GM10248 (cell line): Measurements from ENCODE around the gene CTNNA3.

Experiments used
- CTCF ChIA-PET: fragments of 300-600 bp; sonication (Branson Sonifier 250); formaldehyde crosslinking; extraction: SDS; loops from one replicate; lab custom pipeline; 2021; ENCODE audit warnings: antibody characterized with exemption; lab: Yijun Ruan, JAX
- POLR2A ChIA-PET: fragments of 350-650 bp; sonication (Branson Sonifier 250); formaldehyde crosslinking; extraction: SDS; loops from one replicate; lab custom pipeline; 2020; ENCODE audit warnings: antibody characterized with exemption; lab: Yijun Ruan, JAX
- DNase-seq: peaks from one replicate; pipeline ENCODE4 v3.0.0; 2012; ENCODE audit errors: extremely low spot score
- CTCF ChIP-seq: IDR thresholded peaks from 2 replicates; pipeline ENCODE4 v1.5.1; 2012; ENCODE audit warnings: mild to moderate bottlenecking, low read depth; ENCODE audit errors: extremely low read depth, missing control alignments, control extremely low read depth

Gene CTNNA3

GRCh38 chr10:66098595-66099480, 1597.2 kb downstream of the CTNNA3 start:
- CTCF ChIA-PET, result interaction anchor here (0.7 kb wide), 1 partner anchor 8 kb away, joined by 3 read pairs; no protein-coding TSS in a partner anchor
- no peak for TF ChIP-seq CTCF
- POLR2A ChIA-PET, result no interaction called here
- no peak for DNase-seq

- CTCF ChIA-PET, result no interaction called here
- no peak for DNase-seq
- TF ChIP-seq CTCF, result no peak
- POLR2A ChIA-PET, result no interaction called here
Observed at GRCh38 chr10:66095610-66096009, 1600.4 kb downstream of the CTNNA3 start.

DNA sequence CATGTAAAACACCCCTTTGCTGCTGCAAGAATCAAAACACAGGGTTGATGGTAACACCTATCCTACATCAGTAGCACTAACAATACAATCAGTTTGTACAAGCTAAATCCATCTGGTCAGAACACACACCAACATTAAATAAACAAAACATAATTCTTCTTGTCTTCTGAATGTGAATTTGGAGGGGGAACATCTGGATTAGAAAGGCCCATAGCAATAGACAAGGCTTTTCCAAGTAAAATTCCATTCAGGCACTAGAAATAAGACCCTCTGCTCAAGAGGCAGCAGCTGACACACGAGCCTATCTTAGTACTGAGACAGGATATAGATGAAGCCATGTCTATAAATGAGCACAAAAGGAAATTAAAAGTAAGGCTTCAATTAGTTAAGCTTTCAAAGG, 1610.1 kb downstream of the CTNNA3 start:
- POLR2A ChIA-PET, result no interaction called here
- TF ChIP-seq CTCF, result no peak
- DNase-seq, result no peak
- CTCF ChIA-PET, result no interaction called here

GRCh38 chr10:66071907-66072306, 1624.1 kb downstream of the CTNNA3 start:
- ChIA-PET POLR2A (no interaction called here), CTCF (no interaction called here)
- TF ChIP-seq CTCF, result no peak
- DNase-seq, result no peak

GRCh38 chr10:66058594-66058993, 1637.4 kb downstream of the CTNNA3 start:
- ChIA-PET CTCF (interaction anchor here (1.7 kb wide), 2 partner anchors 10 to 26 kb away, joined by 4 to 5 read pairs; no protein-coding TSS in a partner anchor), POLR2A (no interaction called here)
- no peak for DNase-seq
- no peak for TF ChIP-seq CTCF

DNA sequence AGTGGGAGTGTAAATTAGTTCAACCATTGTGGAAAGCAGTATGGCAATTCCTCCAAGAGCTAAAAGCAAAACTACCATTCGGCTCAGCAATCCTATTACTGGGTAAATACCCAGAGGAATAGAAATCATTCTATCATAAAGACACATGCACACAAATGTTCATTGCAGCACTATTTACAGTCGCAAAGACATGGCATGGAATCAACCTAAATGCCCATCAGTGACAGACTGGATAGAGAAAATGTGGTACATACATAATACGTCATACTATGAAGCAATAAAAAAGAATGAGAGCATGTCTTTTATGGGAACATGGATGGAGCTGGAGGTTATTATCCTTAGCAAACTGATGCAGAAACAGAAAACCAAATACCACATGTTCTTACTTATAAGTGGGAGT, 1646.7 kb downstream of the CTNNA3 start:
- POLR2A ChIA-PET, result no interaction called here
- CTCF ChIA-PET, result interaction anchor here (1.0 kb wide), 1 partner anchor 35 kb away, joined by 3 read pairs; no protein-coding TSS in a partner anchor
- DNase-seq, result no peak
- TF ChIP-seq CTCF, result no peak
